ENCODE data around the gene NTSR2. TPM values are rescaled to one million over a fixed set of nuclear protein-coding genes. Genes with fewer than 3 reads are reported as not detected.

NTSR2 gene
- total RNA-seq, 1 experiment from 2014 or later: not detected

- H3K36me3 ChIP-seq: no peaks in the 10 kb centered on the region
- no peaks in the 10 kb centered on the region for H3K4me1 ChIP-seq (replicated peaks)
- H3K4me3 ChIP-seq: no peak overlapping the region
- no peak overlapping the region for H3K27ac ChIP-seq
- no peak for DNase-seq (ENCODE audit: low read depth in 1 of 2, low spot score in 2 of 2)
- H3K9me3 ChIP-seq (replicated peaks): 0 out of 2 replicates have a peak, but pooled peaks cover 6% of the 10 kb centered on the region
- H3K27me3 ChIP-seq (replicated peaks): peaks cover 9% of the 10 kb centered on the region
These were observed 9.6 kb upstream of the NTSR2 start for GRCh38 chr2:11679486-11680181.

- Histone ChIP-seq H3K27ac (no peak overlapping the region), H3K9me3 (replicated peaks) (0 out of 2 replicates have a peak, but pooled peaks cover 6% of the 10 kb centered on the region), H3K4me3 (no peak overlapping the region), H3K36me3 (no peaks in the 10 kb centered on the region), H3K27me3 (replicated peaks) (peaks cover 9% of the 10 kb centered on the region), H3K4me1 (replicated peaks) (no peaks in the 10 kb centered on the region)
- DNase-seq (ENCODE audit: low read depth in 1 of 2, low spot score in 2 of 2): no peak
These were observed 9.0 kb upstream of the NTSR2 start for GRCh38 chr2:11679016-11679415.

DNA sequence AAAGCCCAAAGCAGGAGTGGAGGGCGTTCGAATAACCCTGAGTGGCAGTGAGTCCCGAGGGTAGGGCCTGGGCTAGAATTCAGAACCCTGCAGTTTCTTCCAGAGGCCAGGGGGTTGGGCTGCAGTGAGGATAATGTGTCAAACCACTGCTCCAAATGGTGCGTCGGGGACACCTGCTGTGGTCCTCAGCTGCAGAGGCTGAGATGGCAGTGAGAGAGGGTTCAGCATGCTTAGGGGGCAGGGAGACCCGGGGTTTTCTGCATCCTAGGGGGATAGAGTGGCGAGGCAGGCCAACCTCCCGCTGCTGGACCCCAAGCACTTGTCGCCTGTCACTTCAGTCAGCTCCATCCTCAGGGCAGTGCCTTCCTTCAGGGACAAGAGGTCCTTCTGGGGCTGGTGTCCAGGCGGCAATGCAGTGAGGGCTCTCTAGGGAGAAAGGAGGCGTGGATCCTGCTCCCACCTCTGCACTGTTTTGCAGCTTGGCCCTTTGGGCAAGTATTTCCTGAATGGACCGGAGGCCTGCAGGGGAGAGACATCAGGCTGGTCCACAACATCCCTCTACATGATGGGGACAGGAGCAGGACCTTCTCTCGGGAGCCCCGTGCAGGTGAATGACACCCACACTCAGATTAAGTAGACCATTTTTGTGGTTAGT is 8.4 kb upstream of the NTSR2 start:
- 0 out of 2 replicates have a peak, but pooled peaks cover 6% of the 10 kb centered on the region for H3K9me3 ChIP-seq (replicated peaks)
- no peak overlapping the region for H3K27ac ChIP-seq
- H3K4me3 ChIP-seq: no peak overlapping the region
- H3K4me1 ChIP-seq (replicated peaks): no peaks in the 10 kb centered on the region
- no peak for DNase-seq (ENCODE audit: low read depth in 1 of 2, low spot score in 2 of 2)
- peaks cover 9% of the 10 kb centered on the region for H3K27me3 ChIP-seq (replicated peaks)
- H3K36me3 ChIP-seq: no peaks in the 10 kb centered on the region

- Histone ChIP-seq H3K27me3 (replicated peaks) (peaks cover 9% of the 10 kb centered on the region), H3K4me3 (no peak overlapping the region), H3K36me3 (no peaks in the 10 kb centered on the region), H3K4me1 (replicated peaks) (no peaks in the 10 kb centered on the region), H3K9me3 (replicated peaks) (0 out of 2 replicates have a peak, but pooled peaks cover 6% of the 10 kb centered on the region), H3K27ac (no peak overlapping the region)
- no peak for DNase-seq (ENCODE audit: low read depth in 1 of 2, low spot score in 2 of 2)
These were observed 7.4 kb upstream of the NTSR2 start for GRCh38 chr2:11677136-11678055.

DNA sequence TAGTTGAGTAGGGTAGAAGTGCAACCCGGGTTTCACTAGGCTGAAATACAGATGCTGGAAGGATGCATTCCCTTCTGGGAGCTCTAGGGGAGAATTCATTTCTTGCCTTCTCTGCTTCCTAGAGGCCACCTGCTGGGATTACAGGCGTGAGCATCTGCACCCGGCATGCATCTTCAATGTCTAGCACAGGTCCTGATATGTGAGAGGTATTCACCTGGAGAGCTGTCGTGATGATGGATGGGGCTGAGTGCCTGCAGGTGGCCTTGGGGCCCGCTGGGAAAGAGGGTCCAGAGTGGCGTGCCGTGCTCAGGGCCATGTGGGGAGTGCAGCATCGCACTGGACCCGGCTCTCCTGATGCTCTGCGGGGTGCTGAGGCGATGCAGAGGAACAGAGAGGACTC is 6.6 kb upstream of the NTSR2 start:
- H3K27me3 ChIP-seq (replicated peaks): peaks cover 9% of the 10 kb centered on the region
- no peak overlapping the region for H3K27ac ChIP-seq
- H3K4me3 ChIP-seq: no peak overlapping the region
- H3K4me1 ChIP-seq (replicated peaks): no peaks in the 10 kb centered on the region
- 0 out of 2 replicates have a peak, but pooled peaks cover 6% of the 10 kb centered on the region for H3K9me3 ChIP-seq (replicated peaks)
- H3K36me3 ChIP-seq: no peaks in the 10 kb centered on the region
- DNase-seq (ENCODE audit: low read depth in 1 of 2, low spot score in 2 of 2): no peak

GRCh38 chr2:11675423-11676112 is 5.6 kb upstream of the NTSR2 start:
- Histone ChIP-seq H3K27me3 (replicated peaks) (peaks cover 16% of the 10 kb centered on the region), H3K27ac (no peak overlapping the region), H3K36me3 (no peaks in the 10 kb centered on the region), H3K4me3 (no peak overlapping the region), H3K9me3 (replicated peaks) (0 out of 2 replicates have a peak, but pooled peaks cover 6% of the 10 kb centered on the region), H3K4me1 (replicated peaks) (no peaks in the 10 kb centered on the region)
- DNase-seq (ENCODE audit: low read depth in 1 of 2, low spot score in 2 of 2): no peak

- Histone ChIP-seq H3K9me3 (replicated peaks) (peaks cover 8% of the 10 kb centered on the region; the same call in 1 of the 2 replicates), H3K4me1 (replicated peaks) (peaks cover under 1% of the 10 kb centered on the region), H3K27me3 (replicated peaks) (peaks cover 21% of the 10 kb centered on the region), H3K27ac (no peak overlapping the region), H3K36me3 (no peaks in the 10 kb centered on the region), H3K4me3 (no peak overlapping the region)
- no peak for DNase-seq (ENCODE audit: low read depth in 1 of 2, low spot score in 2 of 2)
These were observed 5.0 kb upstream of the NTSR2 start for GRCh38 chr2:11674983-11675382.

DNA sequence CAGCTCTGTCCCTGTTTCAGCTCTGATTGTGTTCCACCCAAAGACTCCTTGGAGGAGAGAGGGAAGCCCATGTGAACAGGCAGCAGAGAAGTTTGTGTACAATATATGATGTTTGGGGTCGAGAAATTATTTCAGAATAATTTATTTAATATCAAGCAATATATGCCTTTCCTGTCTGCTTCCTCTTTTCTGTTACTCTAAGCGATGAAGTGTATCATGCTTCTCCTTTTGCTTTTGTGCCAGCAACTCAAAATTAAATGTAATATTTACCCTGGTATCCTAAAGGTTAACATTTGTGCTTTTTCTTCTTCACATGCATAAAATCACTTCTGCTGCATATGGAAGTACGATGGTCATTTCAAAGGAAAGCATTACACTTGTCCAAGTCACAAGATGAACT is 2.4 kb upstream of the NTSR2 start:
- Histone ChIP-seq H3K36me3 (no peaks in the 10 kb centered on the region), H3K4me1 (replicated peaks) (peaks cover 6% of the 10 kb centered on the region), H3K27ac (no peak overlapping the region), H3K4me3 (no peak overlapping the region), H3K27me3 (replicated peaks) (peaks cover 23% of the 10 kb centered on the region), H3K9me3 (replicated peaks) (peaks cover 13% of the 10 kb centered on the region)
- no peak for DNase-seq (ENCODE audit: low read depth in 1 of 2, low spot score in 2 of 2)

- no peak for DNase-seq (ENCODE audit: low read depth in 1 of 2, low spot score in 2 of 2)
- no peaks in the 10 kb centered on the region for H3K36me3 ChIP-seq
- H3K4me3 ChIP-seq: no peak overlapping the region
- H3K9me3 ChIP-seq (replicated peaks): peaks cover 7% of the 10 kb centered on the region
- H3K27me3 ChIP-seq (replicated peaks): peaks cover 14% of the 10 kb centered on the region
- H3K27ac ChIP-seq: no peak overlapping the region
- H3K4me1 ChIP-seq (replicated peaks): peaks cover 6% of the 10 kb centered on the region
These were observed 1.9 kb downstream of the NTSR2 start for GRCh38 chr2:11667866-11668637.

DNA sequence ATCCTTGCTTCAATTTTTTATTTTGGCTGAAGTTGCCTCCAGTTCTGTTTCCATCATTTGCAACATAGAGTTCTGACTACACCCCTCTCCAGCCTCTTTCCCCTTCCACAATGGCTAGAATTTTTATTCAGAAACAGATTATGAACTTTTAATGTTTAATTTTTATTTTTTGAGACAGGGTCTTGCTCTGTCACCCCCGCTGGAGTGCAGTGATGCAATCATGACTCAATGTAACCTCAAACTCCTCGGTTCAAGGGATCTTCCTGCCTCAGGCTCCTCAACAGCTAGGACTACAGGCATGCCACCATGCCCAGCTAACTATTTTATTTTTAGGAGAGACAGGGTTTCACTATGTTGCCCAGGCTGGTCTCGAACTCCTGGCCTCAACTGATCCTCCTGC is 2.8 kb downstream of the NTSR2 start:
- H3K27ac ChIP-seq: no peak overlapping the region
- H3K36me3 ChIP-seq: no peaks in the 10 kb centered on the region
- H3K4me3 ChIP-seq: no peak overlapping the region
- peaks cover 6% of the 10 kb centered on the region for H3K4me1 ChIP-seq (replicated peaks)
- no peak for DNase-seq (ENCODE audit: low read depth in 1 of 2, low spot score in 2 of 2)
- peaks cover 14% of the 10 kb centered on the region for H3K27me3 ChIP-seq (replicated peaks)
- peaks cover 7% of the 10 kb centered on the region for H3K9me3 ChIP-seq (replicated peaks)

DNA sequence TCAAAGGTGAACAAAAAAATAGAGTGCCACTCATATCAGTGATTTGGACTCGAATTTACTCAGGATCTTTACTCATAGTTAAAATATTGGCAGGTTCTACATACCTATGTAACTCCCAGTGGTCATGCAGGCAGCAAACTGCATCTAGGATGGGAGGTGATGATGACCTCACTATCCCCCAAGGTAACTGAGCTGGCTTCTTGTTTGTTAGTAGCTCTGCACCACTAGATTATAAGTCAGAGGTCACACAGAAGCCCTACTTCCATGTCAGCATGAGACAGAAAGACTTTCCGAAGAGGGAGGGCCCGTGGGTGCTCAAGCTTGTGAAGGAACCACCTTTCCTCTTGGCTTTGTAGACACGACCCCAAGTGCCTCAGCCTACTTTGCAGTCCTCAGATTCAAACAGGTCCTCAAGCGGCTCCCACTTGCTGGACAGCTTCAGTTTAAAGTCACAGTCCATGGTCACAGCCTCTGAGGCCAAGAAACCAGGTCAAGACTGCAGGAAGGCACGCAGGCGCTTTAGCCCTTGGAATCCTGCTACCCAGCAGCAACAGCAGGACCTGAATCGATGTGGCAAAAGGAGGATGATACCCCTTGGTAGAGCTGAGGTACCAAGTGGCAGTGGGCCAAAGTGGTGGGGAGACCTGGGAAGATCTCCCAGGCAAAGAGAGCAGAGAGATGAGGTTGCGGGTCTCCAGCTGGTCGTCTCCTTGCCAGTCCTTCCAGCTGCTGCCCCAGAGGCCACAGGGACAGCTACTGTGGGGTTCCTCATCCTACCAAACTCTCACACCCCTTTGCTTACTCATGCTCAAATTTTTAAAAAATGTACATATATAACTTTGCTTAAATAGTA is 4.3 kb downstream of the NTSR2 start:
- peaks cover 6% of the 10 kb centered on the region for H3K4me1 ChIP-seq (replicated peaks)
- no peaks in the 10 kb centered on the region for H3K36me3 ChIP-seq
- H3K27me3 ChIP-seq (replicated peaks): peaks cover 9% of the 10 kb centered on the region
- H3K27ac ChIP-seq: no peak overlapping the region
- H3K4me3 ChIP-seq: no peak overlapping the region
- H3K9me3 ChIP-seq (replicated peaks): peaks cover 11% of the 10 kb centered on the region
- DNase-seq (ENCODE audit: low read depth in 1 of 2, low spot score in 2 of 2): no peak

- Histone ChIP-seq H3K27me3 (replicated peaks) (peaks cover 2% of the 10 kb centered on the region), H3K27ac (no peak overlapping the region), H3K36me3 (no peaks in the 10 kb centered on the region), H3K4me3 (no peak overlapping the region), H3K4me1 (replicated peaks) (peaks cover 6% of the 10 kb centered on the region), H3K9me3 (replicated peaks) (peaks cover 9% of the 10 kb centered on the region)
- DNase-seq (ENCODE audit: low read depth in 1 of 2, low spot score in 2 of 2): no peak
These were observed 5.0 kb downstream of the NTSR2 start for GRCh38 chr2:11665028-11665427.
